ENCODE measurements around the gene OBP2B.

OBP2B gene

DNA sequence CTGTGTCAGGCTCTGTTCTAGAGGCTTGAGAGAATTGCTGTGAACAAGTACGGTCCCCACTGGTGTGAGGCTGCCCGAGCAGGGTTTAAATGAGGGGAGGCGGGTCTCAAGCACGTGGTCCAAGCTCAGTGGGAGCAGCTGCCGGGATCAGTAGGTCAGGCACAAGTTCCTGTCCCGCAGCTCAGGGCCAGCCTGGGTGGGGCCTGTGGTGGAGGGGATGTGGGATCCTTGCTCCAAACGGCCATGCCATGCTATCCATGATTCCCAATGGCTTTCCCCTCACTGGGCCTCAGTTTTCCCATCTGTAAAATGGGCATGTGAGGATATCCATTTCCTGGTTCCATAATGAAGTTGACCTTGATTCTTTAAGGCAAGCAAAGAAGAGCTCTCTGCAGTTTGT is 17.1 kb downstream of the OBP2B start:
- DNase-seq: no peak
- H2BK5ac ChIP-seq (ENCODE audit: low read depth, low read length, poor library complexity): no peak overlapping the region
- no peak overlapping the region for H2BK120ac ChIP-seq (ENCODE audit: insufficient read depth, low read length, poor library complexity)
- no peak overlapping the region for H3K9ac ChIP-seq (ENCODE audit: low read length)
- H3K4ac ChIP-seq (ENCODE audit: low read depth, low read length): no peak overlapping the region
- H3K18ac ChIP-seq (ENCODE audit: low read length): no peak overlapping the region
- no peaks in the 10 kb centered on the region for H3K79me1 ChIP-seq (ENCODE audit: low read length)
- H3K4me2 ChIP-seq (ENCODE audit: low read length): no peak overlapping the region
- H4K8ac ChIP-seq (ENCODE audit: low read depth, low read length): no peak overlapping the region
- no peak overlapping the region for H2AK5ac ChIP-seq (ENCODE audit: low read length)
- no peak overlapping the region for H3K4me3 ChIP-seq (ENCODE audit: low read depth, low read length)
- no peaks in the 10 kb centered on the region for H3K79me2 ChIP-seq (ENCODE audit: control insufficient read depth, insufficient read depth, low read length, poor library complexity)
- H4K12ac ChIP-seq (ENCODE audit: low read depth, low read length): no peak overlapping the region
- no peaks in the 10 kb centered on the region for H3K4me1 ChIP-seq (ENCODE audit: control insufficient read depth in 1 of 2, insufficient read depth in 2 of 2, low read length in 2 of 2)
- H3K27ac ChIP-seq (ENCODE audit: low read depth, low read length): no peak overlapping the region
- H3K27me3 ChIP-seq (ENCODE audit: insufficient read depth, low read length): no peaks in the 10 kb centered on the region
- no peaks in the 10 kb centered on the region for H3K36me3 ChIP-seq (ENCODE audit: control insufficient read depth in 1 of 2, insufficient read depth in 2 of 2, low read length in 2 of 2)
- no peak overlapping the region for H2BK12ac ChIP-seq (ENCODE audit: low read length)
- H3K9me3 ChIP-seq (ENCODE audit: insufficient read depth, low read depth, low read length): peaks cover 5% of the 10 kb centered on the region
- H2AFZ ChIP-seq (ENCODE audit: insufficient read depth, low read length, poor library complexity): no peak overlapping the region
- H4K91ac ChIP-seq (ENCODE audit: low read depth, low read length): no peak overlapping the region
- no peak overlapping the region for H3K23ac ChIP-seq (ENCODE audit: low read length)
- WGBS (ENCODE audit: extremely low coverage, insufficient coverage, insufficient read length): no CpG with 5 or more reads among the region's 7 CpGs
- H3K14ac ChIP-seq (ENCODE audit: low read length): no peak overlapping the region

DNA sequence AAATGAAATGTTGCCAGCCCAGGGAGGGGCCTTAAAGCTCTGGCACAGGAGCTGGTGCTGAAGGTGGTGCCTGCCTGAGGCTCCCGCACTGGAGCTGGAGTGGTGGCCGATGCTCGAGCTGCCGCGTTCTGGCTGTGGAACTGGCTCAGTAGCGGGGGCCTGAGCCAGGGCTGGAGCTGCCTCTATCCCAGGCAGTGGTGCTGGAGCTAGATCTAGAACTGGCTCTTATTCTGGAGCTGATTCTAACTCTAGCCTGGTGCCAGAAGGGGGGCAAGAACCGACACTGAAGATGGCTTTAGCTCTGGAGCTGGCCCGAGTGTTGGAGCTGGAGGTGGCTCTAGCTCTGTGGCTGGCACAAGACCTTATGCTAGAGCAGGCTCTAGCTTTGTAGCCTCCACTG is 19.2 kb downstream of the OBP2B start:
- Histone ChIP-seq H2BK12ac (ENCODE audit: low read length) (no peak overlapping the region), H3K9ac (ENCODE audit: low read length) (no peak overlapping the region), H3K18ac (ENCODE audit: low read length) (no peak overlapping the region), H3K79me2 (ENCODE audit: control insufficient read depth, insufficient read depth, low read length, poor library complexity) (no peaks in the 10 kb centered on the region), H3K36me3 (ENCODE audit: control insufficient read depth in 1 of 2, insufficient read depth in 2 of 2, low read length in 2 of 2) (no peaks in the 10 kb centered on the region), H2BK120ac (ENCODE audit: insufficient read depth, low read length, poor library complexity) (no peak overlapping the region), H3K9me3 (ENCODE audit: insufficient read depth, low read depth, low read length) (peaks cover 5% of the 10 kb centered on the region), H2BK5ac (ENCODE audit: low read depth, low read length, poor library complexity) (no peak overlapping the region), H4K91ac (ENCODE audit: low read depth, low read length) (no peak overlapping the region), H3K23ac (ENCODE audit: low read length) (no peak overlapping the region), H3K14ac (ENCODE audit: low read length) (no peak overlapping the region), H3K4me2 (ENCODE audit: low read length) (no peak overlapping the region), H4K12ac (ENCODE audit: low read depth, low read length) (no peak overlapping the region), H3K4me1 (ENCODE audit: control insufficient read depth in 1 of 2, insufficient read depth in 2 of 2, low read length in 2 of 2) (no peaks in the 10 kb centered on the region), H3K4me3 (ENCODE audit: low read depth, low read length) (no peak overlapping the region), H3K79me1 (ENCODE audit: low read length) (no peaks in the 10 kb centered on the region), H4K8ac (ENCODE audit: low read depth, low read length) (no peak overlapping the region), H3K27me3 (ENCODE audit: insufficient read depth, low read length) (no peaks in the 10 kb centered on the region), H3K4ac (ENCODE audit: low read depth, low read length) (no peak overlapping the region), H2AK5ac (ENCODE audit: low read length) (no peak overlapping the region), H2AFZ (ENCODE audit: insufficient read depth, low read length, poor library complexity) (no peak overlapping the region), H3K27ac (ENCODE audit: low read depth, low read length) (no peak overlapping the region)
- no peak for DNase-seq
- WGBS (ENCODE audit: extremely low coverage, insufficient coverage, insufficient read length): no CpG with 5 or more reads among the region's 8 CpGs

DNA sequence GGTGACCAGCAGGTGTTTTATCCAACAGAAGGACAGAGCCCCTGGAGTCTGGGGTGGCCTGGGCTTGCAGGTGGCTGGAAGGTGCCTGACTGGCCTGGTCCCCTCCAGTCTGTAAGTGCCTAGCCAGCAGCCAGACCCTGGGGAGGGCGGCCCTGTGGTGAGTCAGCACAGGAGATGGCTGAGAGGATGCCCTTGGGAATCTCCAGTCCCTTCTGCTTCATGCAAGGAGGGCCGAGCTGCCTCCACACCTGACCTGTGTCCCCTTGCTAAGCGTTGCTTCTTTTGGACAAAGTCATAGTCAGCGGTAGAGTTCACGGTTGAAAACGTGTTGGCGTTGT is 20.2 kb downstream of the OBP2B start:
- Histone ChIP-seq H4K12ac (ENCODE audit: low read depth, low read length) (no peak overlapping the region), H3K27me3 (ENCODE audit: insufficient read depth, low read length) (no peaks in the 10 kb centered on the region), H2BK5ac (ENCODE audit: low read depth, low read length, poor library complexity) (no peak overlapping the region), H2BK120ac (ENCODE audit: insufficient read depth, low read length, poor library complexity) (no peak overlapping the region), H2AK5ac (ENCODE audit: low read length) (no peak overlapping the region), H3K14ac (ENCODE audit: low read length) (no peak overlapping the region), H3K9me3 (ENCODE audit: insufficient read depth, low read depth, low read length) (peaks cover 5% of the 10 kb centered on the region), H2BK12ac (ENCODE audit: low read length) (no peak overlapping the region), H3K79me1 (ENCODE audit: low read length) (no peaks in the 10 kb centered on the region), H3K18ac (ENCODE audit: low read length) (no peak overlapping the region), H3K4me2 (ENCODE audit: low read length) (no peak overlapping the region), H3K4me1 (ENCODE audit: control insufficient read depth in 1 of 2, insufficient read depth in 2 of 2, low read length in 2 of 2) (no peaks in the 10 kb centered on the region), H3K79me2 (ENCODE audit: control insufficient read depth, insufficient read depth, low read length, poor library complexity) (no peaks in the 10 kb centered on the region), H3K23ac (ENCODE audit: low read length) (no peak overlapping the region), H3K27ac (ENCODE audit: low read depth, low read length) (no peak overlapping the region), H3K36me3 (ENCODE audit: control insufficient read depth in 1 of 2, insufficient read depth in 2 of 2, low read length in 2 of 2) (no peaks in the 10 kb centered on the region), H4K91ac (ENCODE audit: low read depth, low read length) (no peak overlapping the region), H3K9ac (ENCODE audit: low read length) (no peak overlapping the region), H4K8ac (ENCODE audit: low read depth, low read length) (no peak overlapping the region), H3K4ac (ENCODE audit: low read depth, low read length) (no peak overlapping the region), H2AFZ (ENCODE audit: insufficient read depth, low read length, poor library complexity) (no peak overlapping the region), H3K4me3 (ENCODE audit: low read depth, low read length) (no peak overlapping the region)
- WGBS (ENCODE audit: extremely low coverage, insufficient coverage, insufficient read length): no CpG with 5 or more reads among the region's 7 CpGs
- no peak for DNase-seq

- Histone ChIP-seq H3K18ac (ENCODE audit: low read length) (no peak overlapping the region), H3K14ac (ENCODE audit: low read length) (no peak overlapping the region), H3K9ac (ENCODE audit: low read length) (no peak overlapping the region), H2AFZ (ENCODE audit: insufficient read depth, low read length, poor library complexity) (no peak overlapping the region), H4K91ac (ENCODE audit: low read depth, low read length) (no peak overlapping the region), H3K27ac (ENCODE audit: low read depth, low read length) (no peak overlapping the region), H3K4me2 (ENCODE audit: low read length) (no peak overlapping the region), H2BK12ac (ENCODE audit: low read length) (no peak overlapping the region), H3K9me3 (ENCODE audit: insufficient read depth, low read depth, low read length) (peaks cover 5% of the 10 kb centered on the region), H3K27me3 (ENCODE audit: insufficient read depth, low read length) (no peaks in the 10 kb centered on the region), H2BK5ac (ENCODE audit: low read depth, low read length, poor library complexity) (no peak overlapping the region), H3K4me1 (ENCODE audit: control insufficient read depth in 1 of 2, insufficient read depth in 2 of 2, low read length in 2 of 2) (no peaks in the 10 kb centered on the region), H3K4me3 (ENCODE audit: low read depth, low read length) (no peak overlapping the region), H2BK120ac (ENCODE audit: insufficient read depth, low read length, poor library complexity) (no peak overlapping the region), H2AK5ac (ENCODE audit: low read length) (no peak overlapping the region), H3K79me2 (ENCODE audit: control insufficient read depth, insufficient read depth, low read length, poor library complexity) (no peaks in the 10 kb centered on the region), H3K23ac (ENCODE audit: low read length) (no peak overlapping the region), H4K12ac (ENCODE audit: low read depth, low read length) (no peak overlapping the region), H3K4ac (ENCODE audit: low read depth, low read length) (no peak overlapping the region), H4K8ac (ENCODE audit: low read depth, low read length) (no peak overlapping the region), H3K79me1 (ENCODE audit: low read length) (no peaks in the 10 kb centered on the region), H3K36me3 (ENCODE audit: control insufficient read depth in 1 of 2, insufficient read depth in 2 of 2, low read length in 2 of 2) (no peaks in the 10 kb centered on the region)
- DNase-seq: no peak
- WGBS (ENCODE audit: extremely low coverage, insufficient coverage, insufficient read length): no CpG with 5 or more reads among the region's 21 CpGs
These were observed 20.8 kb downstream of the OBP2B start for GRCh38 chr9:133188006-133188842.

Data from trophoblast cell (in vitro differentiated cells and primary cell).